ENCODE measurements around the gene EFCC1. TPM values are rescaled to one million over a fixed set of nuclear protein-coding genes. Genes with fewer than 3 reads are reported as not detected.

EFCC1 gene
- total RNA-seq, 4 donors from 2014 or later: 4.8 to 10.3 (median 6.5) TPM

DNA sequence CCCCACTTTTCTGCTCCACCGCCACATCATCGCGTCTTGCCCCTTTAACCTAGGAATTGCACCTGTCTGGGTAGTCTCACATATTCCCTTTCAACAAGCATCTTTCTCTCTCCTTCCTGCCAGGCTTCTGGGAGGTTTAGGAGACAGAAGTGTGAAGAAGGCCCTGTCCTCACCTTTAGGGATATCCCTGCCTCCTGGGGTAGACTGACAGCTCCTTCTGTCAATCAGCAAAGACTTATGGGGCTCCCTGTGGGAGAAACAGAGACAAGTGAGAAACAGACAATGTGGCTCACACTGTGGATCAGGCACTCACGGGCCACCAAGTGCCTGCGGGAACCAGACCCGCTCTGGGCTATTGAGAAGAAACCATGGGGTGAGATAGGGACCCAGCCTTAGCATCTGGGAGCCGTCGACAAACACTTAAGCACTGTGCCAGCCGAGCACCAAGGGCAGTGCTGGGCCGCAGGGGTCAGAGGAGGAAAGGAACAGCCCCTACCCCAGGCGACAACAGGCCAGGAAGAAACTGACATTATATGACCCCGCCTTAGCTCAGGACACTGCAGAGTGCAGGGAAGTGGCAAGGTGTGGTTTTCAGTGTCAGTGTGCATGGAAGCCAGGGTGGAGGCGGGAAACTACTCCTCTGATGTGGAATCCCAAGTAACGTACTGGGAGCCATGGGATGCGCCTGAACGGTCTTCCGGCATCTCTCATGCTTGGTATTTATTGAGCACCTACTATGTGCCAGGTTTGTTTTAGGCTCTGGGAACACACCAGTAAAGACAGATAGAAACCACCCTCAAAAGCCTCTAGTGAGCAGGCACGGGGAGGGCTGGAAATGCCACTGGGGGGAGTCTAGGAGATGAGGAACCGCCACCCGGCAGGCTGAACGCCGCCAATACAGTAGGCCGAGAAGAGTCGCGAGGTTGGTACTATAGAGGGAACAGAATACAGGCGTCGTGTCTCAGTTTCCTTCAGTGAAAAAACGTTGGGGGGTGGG is 1.8 kb downstream of the EFCC1 start:
- peak overlapping the region; percentile 41 to 64 for H3K4me3 ChIP-seq
- TF ChIP-seq POLR2A (IDR thresholded peaks at IDR 0.05): no peak
- TF ChIP-seq EP300 (IDR thresholded peaks at IDR 0.05): no peak
- TF ChIP-seq, protein P1, sequence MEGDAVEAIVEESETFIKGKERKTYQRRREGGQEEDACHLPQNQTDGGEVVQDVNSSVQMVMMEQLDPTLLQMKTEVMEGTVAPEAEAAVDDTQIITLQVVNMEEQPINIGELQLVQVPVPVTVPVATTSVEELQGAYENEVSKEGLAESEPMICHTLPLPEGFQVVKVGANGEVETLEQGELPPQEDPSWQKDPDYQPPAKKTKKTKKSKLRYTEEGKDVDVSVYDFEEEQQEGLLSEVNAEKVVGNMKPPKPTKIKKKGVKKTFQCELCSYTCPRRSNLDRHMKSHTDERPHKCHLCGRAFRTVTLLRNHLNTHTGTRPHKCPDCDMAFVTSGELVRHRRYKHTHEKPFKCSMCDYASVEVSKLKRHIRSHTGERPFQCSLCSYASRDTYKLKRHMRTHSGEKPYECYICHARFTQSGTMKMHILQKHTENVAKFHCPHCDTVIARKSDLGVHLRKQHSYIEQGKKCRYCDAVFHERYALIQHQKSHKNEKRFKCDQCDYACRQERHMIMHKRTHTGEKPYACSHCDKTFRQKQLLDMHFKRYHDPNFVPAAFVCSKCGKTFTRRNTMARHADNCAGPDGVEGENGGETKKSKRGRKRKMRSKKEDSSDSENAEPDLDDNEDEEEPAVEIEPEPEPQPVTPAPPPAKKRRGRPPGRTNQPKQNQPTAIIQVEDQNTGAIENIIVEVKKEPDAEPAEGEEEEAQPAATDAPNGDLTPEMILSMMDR (IDR thresholded peaks at IDR 0.05): no peak
- TF ChIP-seq POLR2AphosphoS5 (IDR thresholded peaks at IDR 0.05): no peak
- H3K27ac ChIP-seq: peak overlapping the region in 2 of 4 donors; percentile 24 to 83
- H3K9me3 ChIP-seq: no peaks in the 10 kb centered on the region
- no peaks in the 10 kb centered on the region for H3K36me3 ChIP-seq
- peaks cover 0 to 75% (median 31%) of the 10 kb centered on the region in 3 donors for H3K4me1 ChIP-seq
- ATAC-seq: no peak
- WGBS, 2 donors (ENCODE audit: low coverage in 1 of 2): 28 to 61% methylated on average over 11 to 13 of the region's 28 CpGs
- peaks cover 72% of the 10 kb centered on the region for H3K27me3 ChIP-seq

DNA sequence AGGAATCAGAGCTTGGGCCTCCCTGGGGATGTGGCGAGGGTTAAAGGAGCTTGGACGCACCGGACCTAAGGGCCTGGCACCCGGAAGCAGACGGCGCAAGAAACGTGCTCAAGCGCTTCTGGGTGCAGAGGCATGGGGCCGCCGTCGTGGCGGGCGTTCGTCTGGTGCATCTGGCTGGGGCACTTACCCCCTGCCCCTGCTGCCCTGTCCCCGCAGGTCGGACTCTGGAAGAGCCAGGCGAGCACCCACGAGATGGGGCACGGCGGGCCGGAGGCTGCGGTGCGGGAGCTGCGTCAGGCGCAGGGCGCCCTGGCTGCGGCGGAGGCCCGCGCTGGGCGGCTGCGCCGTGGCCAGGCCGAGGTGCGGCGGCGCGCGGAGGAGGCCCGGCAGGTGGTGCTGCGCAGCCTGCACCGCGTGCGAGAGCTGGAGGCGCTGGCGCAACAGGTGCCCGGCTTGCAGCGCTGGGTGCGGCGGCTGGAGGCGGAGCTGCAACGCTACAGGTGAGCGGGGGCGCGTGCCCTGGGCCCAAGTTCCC is 2.5 kb downstream of the EFCC1 start:
- TF ChIP-seq, protein P1 (IDR thresholded peaks at IDR 0.05): peak in 2 of 4 experiments; percentile 38 to 47
- TF ChIP-seq POLR2AphosphoS5 (IDR thresholded peaks at IDR 0.05): no peak
- peaks cover 0 to 82% (median 35%) of the 10 kb centered on the region in 3 donors for H3K4me1 ChIP-seq
- no peaks in the 10 kb centered on the region for H3K9me3 ChIP-seq
- H3K36me3 ChIP-seq: no peaks in the 10 kb centered on the region
- peaks cover 72% of the 10 kb centered on the region for H3K27me3 ChIP-seq
- peak overlapping the region in 2 of 4 donors; percentile 24 to 33 for H3K27ac ChIP-seq
- ATAC-seq: peak; percentile 23
- 17% methylated on average over 5 to 16 of the region's 55 CpGs for WGBS, 2 donors (ENCODE audit: low coverage in 1 of 2)
- peak overlapping the region in 1 of 2 donors; percentile 64 for H3K4me3 ChIP-seq

DNA sequence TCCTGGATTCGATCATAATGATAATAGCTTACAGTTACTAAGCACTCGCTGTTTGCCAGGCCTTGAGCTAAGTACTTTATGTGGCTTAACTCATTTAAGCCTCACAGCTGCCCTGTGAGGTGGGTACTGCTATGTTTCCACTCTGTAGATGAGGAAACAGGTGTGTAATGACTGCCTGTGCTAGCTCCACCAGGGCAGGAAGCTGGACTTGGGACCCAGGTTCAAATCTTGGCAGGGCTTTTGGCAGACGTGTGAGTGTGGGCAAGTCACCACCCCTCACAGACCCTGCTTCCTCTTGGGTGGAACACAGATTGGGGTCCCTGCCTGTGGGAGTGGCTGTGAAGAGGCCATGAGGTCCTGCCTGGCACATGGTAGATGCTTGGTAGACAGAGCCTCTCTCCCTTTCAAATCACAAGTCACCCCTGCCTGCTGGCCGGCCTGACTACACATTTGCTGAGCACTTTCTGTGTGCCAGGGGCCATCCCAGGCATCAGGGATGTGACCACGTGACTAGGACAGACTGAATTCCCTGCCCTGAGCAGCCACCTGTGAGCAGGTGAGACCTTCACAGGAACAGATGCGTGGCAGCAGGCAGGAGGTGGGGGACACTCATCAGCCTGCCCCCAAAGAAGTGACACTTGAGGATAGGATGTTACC is 3.7 kb downstream of the EFCC1 start:
- Histone ChIP-seq H3K27me3 (peaks cover 72% of the 10 kb centered on the region), H3K4me1 (peaks cover 0 to 92% (median 35%) of the 10 kb centered on the region in 3 donors), H3K36me3 (no peaks in the 10 kb centered on the region), H3K27ac (peak overlapping the region in 3 of 4 donors; percentile 16 to 61 (median 23)), H3K9me3 (no peaks in the 10 kb centered on the region), H3K4me3 (peak overlapping the region in 1 of 2 donors; percentile 64)
- 54 to 67% methylated on average over 2 to 3 of the region's 6 CpGs for WGBS, 2 donors (ENCODE audit: low coverage in 1 of 2)
- no peak for ATAC-seq
- TF ChIP-seq POLR2A (IDR thresholded peaks at IDR 0.05): no peak
- TF ChIP-seq POLR2AphosphoS5 (IDR thresholded peaks at IDR 0.05): no peak
- TF ChIP-seq EP300 (IDR thresholded peaks at IDR 0.05): no peak
- TF ChIP-seq, protein P1 (IDR thresholded peaks at IDR 0.05): no peak

DNA sequence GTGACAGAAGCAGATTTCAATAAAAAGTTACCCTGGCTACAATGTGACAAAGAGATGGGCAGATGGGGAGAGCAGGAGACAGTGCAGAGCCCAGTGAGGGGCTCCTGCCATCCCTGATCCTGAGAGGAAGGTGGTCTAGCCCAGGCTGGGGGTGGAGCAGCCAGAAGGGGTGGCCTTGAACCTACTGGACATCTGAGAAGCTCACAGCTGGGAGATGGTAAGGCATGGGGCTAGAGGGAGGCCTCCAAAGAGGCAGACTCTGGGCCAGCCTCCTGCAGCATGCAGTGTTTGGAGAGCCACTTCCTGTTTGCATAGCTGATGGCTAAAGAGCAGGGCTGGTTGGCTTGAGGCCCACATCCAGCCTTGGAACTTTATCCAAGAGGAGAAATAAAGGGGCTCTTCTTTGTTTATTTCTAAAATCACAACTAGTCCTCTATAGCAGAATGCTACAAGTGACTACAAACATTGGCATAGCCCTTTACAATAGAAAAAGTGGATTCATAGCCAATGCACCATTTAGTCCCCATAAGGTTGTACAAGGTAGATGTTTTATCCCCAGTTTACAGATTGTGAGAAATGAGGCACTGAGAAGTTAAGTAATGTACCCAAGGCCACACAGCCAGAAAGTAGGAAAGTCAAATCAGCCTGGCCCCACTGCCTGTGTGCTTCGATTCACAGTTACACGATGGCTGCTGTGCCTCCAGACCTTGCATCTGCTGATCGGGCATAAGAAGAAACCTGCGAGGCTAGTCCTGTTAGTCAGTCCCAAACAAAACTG is 4.6 kb downstream of the EFCC1 start:
- H3K4me1 ChIP-seq: peaks cover 0 to 86% (median 35%) of the 10 kb centered on the region in 3 donors
- TF ChIP-seq, protein P1 (IDR thresholded peaks at IDR 0.05): no peak
- TF ChIP-seq EP300 (IDR thresholded peaks at IDR 0.05) (no peak), POLR2A (IDR thresholded peaks at IDR 0.05) (no peak)
- ATAC-seq: no peak
- H3K27me3 ChIP-seq: peaks cover 66% of the 10 kb centered on the region
- no peaks in the 10 kb centered on the region for H3K9me3 ChIP-seq
- no peaks in the 10 kb centered on the region for H3K36me3 ChIP-seq
- H3K4me3 ChIP-seq: no peak overlapping the region
- H3K27ac ChIP-seq: peak overlapping the region in 3 of 4 donors; percentile 16 to 61 (median 23)
- WGBS, 2 donors (ENCODE audit: low coverage in 1 of 2): 77 to 100% methylated on average over 3 to 4 of the region's 4 CpGs

All from gastroesophageal sphincter (tissue), 4 donors.